Natural killer cell treated with Interleukin-12 subunit alpha and Interleukin-12 subunit beta and Interleukin-15 and Interleukin-18, amount 100 ng/mL, for 72 hours (primary cell): ENCODE measurements around the gene DLX3. TPM values are rescaled to one million over a fixed set of nuclear protein-coding genes. Genes with fewer than 3 reads are reported as not detected.
A peak's percentile ranks its signal among the peaks of the same experiment; 100 is the strongest.
"Not testable (repeated sequence)": the region's sequence is repeated elsewhere in the genome, so short reads cannot be mapped to it uniquely, and the experiment has no call there.

Experiments used
- ATAC-seq, 2 donors: fragments of 150-1000 bp; cut with Tn5 transposase in 1 of 2; sonication (Bioruptor Pico), chemical (Tn5 transposase) in 1 of 2; 2 replicates each; pipeline ENCODE4 v1.10.0; 2021
- DNase-seq: peaks from one replicate; pipeline ENCODE4 v3.0.0; 2022; ENCODE audit warnings: low spot score
- H3K27ac Mint-ChIP-seq, 2 donors: 1 replicate in 1 of 2; 2 replicates in 1 of 2; pipeline ENCODE4 v1.8.0; 2022; ENCODE audit warnings: mixed read lengths in 2 of 2, mild to moderate bottlenecking in 1 of 2, moderate library complexity in 1 of 2
- H3K27me3 Mint-ChIP-seq, 2 donors: 1 replicate in 1 of 2; 2 replicates in 1 of 2; pipeline ENCODE4 v1.8.0; 2022; ENCODE audit warnings: mixed read lengths in 2 of 2
- H3K36me3 Mint-ChIP-seq: one replicate; pipeline ENCODE4 v1.8.0; 2022; ENCODE audit warnings: mixed read lengths
- H3K4me1 Mint-ChIP-seq, 2 donors: 1 replicate in 1 of 2; 2 replicates in 1 of 2; pipeline ENCODE4 v1.8.0; 2022; ENCODE audit warnings: low read depth in 2 of 2, mixed read lengths in 2 of 2, mild to moderate bottlenecking in 1 of 2
- H3K4me3 Mint-ChIP-seq: one replicate; pipeline ENCODE4 v1.8.0; 2022; ENCODE audit warnings: mixed read lengths
- H3K9me3 Mint-ChIP-seq: 2 replicates; pipeline ENCODE4 v1.8.0; 2022; ENCODE audit warnings: mixed read lengths
- total RNA-seq, 2 donors: library from RNA; stranded (reverse); gene quantifications; one replicate each; pipeline ENCODE4 v1.2.3, GENCODE V29; 2022

Gene DLX3
- not detected for total RNA-seq

GRCh38 chr17:49995055-49995738, at the start of gene DLX3:
DLX3 (minus strand) TSS chr17:49995224; CDS start chr17:49994998, 226 bp downstream.
- Mint-ChIP-seq H3K36me3 (no peaks in the 10 kb centered on the region), H3K9me3 (no peaks in the 10 kb centered on the region), H3K4me1 (peaks cover 24 to 26% of the 10 kb centered on the region in 2 donors), H3K27me3 (peaks cover 54 to 77% of the 10 kb centered on the region in 2 donors), H3K4me3 (peak within 1 kb of the TSS; percentile 85), H3K27ac (no peak within 1 kb of the TSS)
- no peak for DNase-seq
- ATAC-seq = peak in 1 of 2 donors; percentile 8

DNA sequence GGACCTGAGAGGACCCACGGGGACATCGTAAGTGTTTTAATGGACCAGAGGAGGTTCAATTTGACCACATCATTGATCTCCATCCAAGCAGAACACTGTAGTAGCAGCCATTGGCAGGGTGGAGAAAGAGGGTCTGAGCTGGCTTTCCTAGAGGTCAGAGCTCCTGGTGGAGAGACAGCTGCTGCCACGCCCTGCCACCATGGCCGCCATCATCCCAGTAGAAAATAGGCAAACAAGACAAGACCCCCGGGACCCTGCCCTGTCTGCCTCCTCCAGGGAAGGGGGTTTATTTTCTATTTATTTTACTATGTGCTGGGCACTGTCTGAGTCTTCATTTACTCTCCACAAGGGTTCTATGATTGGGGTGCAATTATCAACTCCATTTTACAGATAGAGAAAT, 49.5 kb upstream of the DLX3 start:
- H3K27me3 Mint-ChIP-seq = peaks cover 8 to 15% of the 10 kb centered on the region in 2 donors

DNA sequence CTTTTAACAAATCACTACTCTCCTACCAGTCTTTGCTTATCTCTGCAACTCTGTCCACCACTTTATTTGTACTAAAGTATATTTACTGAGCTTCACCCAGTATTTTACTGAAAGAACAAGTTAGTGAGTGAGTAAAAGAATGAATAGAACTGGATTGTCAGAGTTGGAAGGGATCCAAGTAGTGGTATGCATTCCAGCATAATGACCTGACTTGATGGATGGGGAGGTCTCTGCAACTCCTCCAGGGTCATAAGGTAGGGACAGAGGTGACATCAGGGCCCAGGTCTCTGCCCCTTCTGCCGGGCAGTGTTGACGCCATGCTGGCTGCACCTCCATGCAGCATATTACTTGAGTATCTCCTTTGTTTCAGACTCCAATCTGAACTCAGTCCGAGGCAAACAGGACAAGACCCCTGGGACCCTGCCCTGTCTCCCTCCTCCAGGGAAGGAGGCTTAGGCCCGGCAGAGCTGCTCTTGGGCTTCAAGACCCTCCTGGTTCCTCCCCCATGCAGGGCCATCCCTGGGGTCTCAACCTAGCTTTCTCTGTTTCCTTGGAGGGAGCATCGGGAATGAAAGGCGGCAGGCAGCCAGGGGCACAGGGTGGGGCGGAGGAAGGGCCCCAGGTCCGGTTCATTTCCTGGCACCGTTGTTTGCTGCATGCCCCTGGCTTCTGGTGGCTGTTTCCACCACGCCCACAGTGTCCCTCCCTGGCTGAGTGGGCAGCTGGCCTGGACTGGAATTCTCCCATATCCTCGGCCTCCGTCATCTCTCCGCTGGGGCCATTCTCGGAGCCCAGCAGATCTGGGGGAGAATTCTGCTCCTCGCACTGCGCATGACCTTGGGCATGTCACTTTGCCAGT, 48.5 kb upstream of the DLX3 start:
- no peaks in the 10 kb centered on the region for H3K9me3 Mint-ChIP-seq
- no peak overlapping the region for H3K4me3 Mint-ChIP-seq
- peaks cover 8 to 15% of the 10 kb centered on the region in 2 donors for H3K27me3 Mint-ChIP-seq
- no peak for DNase-seq
- no peak overlapping the region for H3K27ac Mint-ChIP-seq
- H3K36me3 Mint-ChIP-seq = no peaks in the 10 kb centered on the region
- H3K4me1 Mint-ChIP-seq = peaks cover 12 to 13% of the 10 kb centered on the region in 2 donors
- no peak for ATAC-seq

More for the DNA sequence above, 49.5 kb upstream of the DLX3 start:
- Mint-ChIP-seq H3K4me3 (no peak overlapping the region), H3K9me3 (no peaks in the 10 kb centered on the region), H3K27ac (no peak overlapping the region), H3K4me1 (peaks cover 19 to 21% of the 10 kb centered on the region in 2 donors), H3K36me3 (no peaks in the 10 kb centered on the region)
- ATAC-seq (no peak), DNase-seq (no peak)

DNA sequence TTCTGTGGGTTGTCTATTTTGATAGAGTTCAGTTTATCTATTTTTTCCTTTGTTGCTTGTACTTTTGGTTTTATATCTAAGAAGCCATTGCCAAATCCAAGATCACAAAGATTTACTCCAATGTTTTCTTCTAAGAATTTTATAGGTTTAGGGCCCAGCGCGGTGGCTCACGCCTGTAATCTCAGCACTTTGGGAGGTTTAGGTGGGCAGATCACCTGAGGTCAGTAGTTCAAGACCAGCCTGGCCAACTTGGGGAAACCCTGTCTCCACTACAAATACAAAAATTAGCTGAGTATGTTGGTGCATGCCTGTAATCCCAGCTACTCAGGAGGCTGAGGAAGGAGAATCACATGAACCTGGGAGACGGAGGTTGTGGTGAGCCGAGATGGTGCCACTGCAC, 47.2 kb upstream of the DLX3 start:
- Mint-ChIP-seq H3K4me1 (peaks cover 3 to 5% of the 10 kb centered on the region in 2 donors), H3K4me3 (no peak overlapping the region), H3K36me3 (no peaks in the 10 kb centered on the region), H3K27ac (no peak overlapping the region), H3K9me3 (no peaks in the 10 kb centered on the region), H3K27me3 (peaks cover 8 to 15% of the 10 kb centered on the region in 2 donors)
- DNase-seq (no peak), ATAC-seq (no peak)

DNA sequence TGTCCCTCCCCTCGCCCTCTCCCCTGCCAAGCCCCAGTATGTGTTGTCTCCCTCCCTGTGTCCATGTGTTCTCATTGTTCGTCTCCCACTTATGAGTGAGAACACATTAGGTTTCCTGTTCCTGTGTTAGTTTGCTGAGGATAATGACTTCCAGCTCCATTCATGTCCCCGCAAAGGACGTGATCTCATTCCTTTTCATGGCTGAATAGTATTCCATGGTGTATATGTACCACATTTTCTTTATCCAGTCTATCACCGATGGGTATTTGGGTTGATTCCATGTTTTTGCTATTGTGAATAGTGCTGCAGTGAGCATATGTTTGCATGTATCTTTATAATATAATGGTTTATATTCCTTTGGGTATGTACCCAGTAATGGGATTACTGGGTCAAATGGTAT, 45.5 kb upstream of the DLX3 start:
- H3K9me3 Mint-ChIP-seq, ATAC-seq, DNase-seq, H3K4me3 Mint-ChIP-seq, H3K4me1 Mint-ChIP-seq, H3K27ac Mint-ChIP-seq, H3K36me3 Mint-ChIP-seq: not testable (repeated sequence)
- H3K27me3 Mint-ChIP-seq = peaks cover 8 to 15% of the 10 kb centered on the region in 2 donors

DNA sequence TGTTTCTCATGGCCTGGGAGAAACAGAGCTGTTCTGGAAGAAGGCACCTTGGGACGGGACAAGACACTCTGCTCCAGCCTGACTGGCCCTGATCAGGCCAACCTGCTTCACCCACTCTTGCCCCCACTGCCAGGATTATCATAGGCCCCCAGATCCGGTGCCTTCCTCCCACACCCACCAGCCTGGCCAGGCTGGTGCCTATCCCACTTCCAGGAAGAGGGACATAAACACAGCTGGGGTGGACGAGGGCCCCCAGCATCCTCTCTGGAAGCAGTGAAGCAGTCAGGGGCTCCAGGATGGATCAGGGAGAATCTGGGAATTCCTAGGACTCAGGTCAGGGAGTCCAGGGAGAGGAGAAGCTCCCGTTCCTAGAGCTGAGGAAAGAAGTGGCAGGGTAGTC, 44.0 kb upstream of the DLX3 start:
- H3K4me1 Mint-ChIP-seq = no peaks in the 10 kb centered on the region
- no peak overlapping the region for H3K27ac Mint-ChIP-seq
- H3K4me3 Mint-ChIP-seq = no peak overlapping the region
- DNase-seq (no peak), ATAC-seq (no peak)
- no peaks in the 10 kb centered on the region for H3K9me3 Mint-ChIP-seq
- H3K36me3 Mint-ChIP-seq = no peaks in the 10 kb centered on the region
- H3K27me3 Mint-ChIP-seq = peaks cover 12 to 21% of the 10 kb centered on the region in 2 donors

- Mint-ChIP-seq H3K27ac (no peak overlapping the region), H3K4me1 (no peaks in the 10 kb centered on the region), H3K36me3 (no peaks in the 10 kb centered on the region), H3K27me3 (peaks cover 17 to 23% of the 10 kb centered on the region in 2 donors), H3K4me3 (no peak overlapping the region), H3K9me3 (no peaks in the 10 kb centered on the region)
- DNase-seq (no peak), ATAC-seq (peak; percentile 26 to 30)
Observed at GRCh38 chr17:50037321-50038107, 42.5 kb upstream of the DLX3 start.

DNA sequence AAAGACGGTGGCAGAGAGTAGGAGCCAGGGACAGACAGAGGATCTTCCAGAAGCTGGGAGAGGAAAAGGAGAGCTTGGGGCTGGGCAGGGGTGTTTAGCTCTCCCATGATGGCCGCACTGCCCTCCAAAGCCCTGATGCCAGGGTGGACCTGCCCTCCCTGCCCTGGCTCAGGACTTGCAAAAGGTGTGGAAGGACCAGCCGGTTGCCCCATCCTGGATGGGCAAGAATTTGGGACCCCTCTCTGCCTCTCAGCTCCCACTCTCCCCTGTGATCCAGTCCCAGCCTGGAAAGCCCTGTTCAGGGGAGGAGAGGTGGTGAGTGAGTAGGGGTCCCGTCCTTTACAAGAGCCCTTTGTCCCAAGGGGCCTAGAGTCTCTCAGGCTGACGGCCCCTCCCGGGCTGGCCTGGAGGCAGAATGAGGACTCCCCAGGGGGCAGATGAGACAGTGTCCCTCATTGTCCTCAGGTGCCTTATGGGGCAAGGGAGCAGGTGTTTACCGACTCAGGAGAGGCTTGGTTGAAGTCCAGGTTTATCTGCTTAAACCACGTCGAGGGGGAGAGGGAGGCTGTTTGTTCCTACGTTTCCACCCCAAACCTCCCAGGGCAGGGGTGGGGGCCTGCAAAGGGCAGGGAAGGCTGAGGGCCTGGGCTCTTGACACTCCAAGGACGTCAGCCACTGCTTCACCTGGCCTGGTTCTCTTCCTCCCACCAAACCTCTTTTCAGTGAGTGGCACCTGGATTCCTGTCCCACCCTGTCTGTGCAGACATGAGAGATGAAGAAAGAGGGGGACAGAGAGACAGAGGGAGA, 41.6 kb upstream of the DLX3 start:
- Mint-ChIP-seq H3K4me1 (no peaks in the 10 kb centered on the region), H3K4me3 (no peak overlapping the region), H3K9me3 (no peaks in the 10 kb centered on the region), H3K27me3 (peaks cover 15 to 20% of the 10 kb centered on the region in 2 donors), H3K36me3 (no peaks in the 10 kb centered on the region), H3K27ac (no peak overlapping the region)
- DNase-seq (no peak), ATAC-seq (peak in 1 of 2 donors; percentile 16)

- Mint-ChIP-seq H3K27ac (no peak overlapping the region), H3K4me1 (no peaks in the 10 kb centered on the region), H3K9me3 (no peaks in the 10 kb centered on the region), H3K4me3 (no peak overlapping the region), H3K36me3 (no peaks in the 10 kb centered on the region), H3K27me3 (peaks cover 14 to 22% of the 10 kb centered on the region in 2 donors)
- no peak for DNase-seq
- ATAC-seq = no peak
Observed at GRCh38 chr17:50035945-50036344, 40.9 kb upstream of the DLX3 start.

GRCh38 chr17:50035421-50035879, 40.4 kb upstream of the DLX3 start:
- Mint-ChIP-seq H3K27me3 (peaks cover 15 to 22% of the 10 kb centered on the region in 2 donors), H3K9me3 (no peaks in the 10 kb centered on the region), H3K4me3 (no peak overlapping the region), H3K4me1 (no peaks in the 10 kb centered on the region), H3K27ac (no peak overlapping the region), H3K36me3 (no peaks in the 10 kb centered on the region)
- DNase-seq (no peak), ATAC-seq (no peak)

GRCh38 chr17:50034498-50035364, 39.7 kb upstream of the DLX3 start:
- Mint-ChIP-seq H3K27me3 (peaks cover 16 to 22% of the 10 kb centered on the region in 2 donors), H3K27ac (no peak overlapping the region), H3K36me3 (no peaks in the 10 kb centered on the region), H3K4me3 (no peak overlapping the region), H3K9me3 (no peaks in the 10 kb centered on the region), H3K4me1 (no peaks in the 10 kb centered on the region)
- no peak for DNase-seq
- ATAC-seq = no peak

DNA sequence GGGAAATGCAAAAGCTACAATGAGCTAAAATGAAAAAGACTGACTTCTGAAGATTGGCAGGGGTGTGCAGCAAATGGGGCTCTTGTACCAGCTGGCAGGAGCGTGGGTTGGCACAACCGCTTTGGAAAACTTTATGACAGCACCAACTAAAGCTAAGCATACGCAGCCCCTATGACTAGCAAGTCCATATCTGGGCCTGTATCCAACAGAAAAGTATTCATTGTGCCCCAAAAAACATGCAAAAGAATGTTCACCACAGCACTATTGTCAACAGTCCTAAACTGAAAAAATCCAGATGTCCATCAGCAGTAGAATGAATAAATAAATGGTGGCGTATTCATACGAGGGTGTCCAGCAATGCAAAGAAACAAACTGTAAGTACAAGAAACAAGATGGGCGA, 38.3 kb upstream of the DLX3 start:
- ATAC-seq (no peak), DNase-seq (no peak)
- peaks cover 0 to 3% of the 10 kb centered on the region in 2 donors for H3K4me1 Mint-ChIP-seq
- no peak overlapping the region for H3K27ac Mint-ChIP-seq
- no peaks in the 10 kb centered on the region for H3K9me3 Mint-ChIP-seq
- H3K4me3 Mint-ChIP-seq = no peak overlapping the region
- peaks cover 24 to 32% of the 10 kb centered on the region in 2 donors for H3K27me3 Mint-ChIP-seq
- no peaks in the 10 kb centered on the region for H3K36me3 Mint-ChIP-seq
